Measurements from ENCODE around the gene ZAR1.
"Not testable (repeated sequence)": the region's sequence is repeated elsewhere in the genome, so short reads cannot be mapped to it uniquely, and the experiment has no call there.

The ZAR1 gene, protein sequence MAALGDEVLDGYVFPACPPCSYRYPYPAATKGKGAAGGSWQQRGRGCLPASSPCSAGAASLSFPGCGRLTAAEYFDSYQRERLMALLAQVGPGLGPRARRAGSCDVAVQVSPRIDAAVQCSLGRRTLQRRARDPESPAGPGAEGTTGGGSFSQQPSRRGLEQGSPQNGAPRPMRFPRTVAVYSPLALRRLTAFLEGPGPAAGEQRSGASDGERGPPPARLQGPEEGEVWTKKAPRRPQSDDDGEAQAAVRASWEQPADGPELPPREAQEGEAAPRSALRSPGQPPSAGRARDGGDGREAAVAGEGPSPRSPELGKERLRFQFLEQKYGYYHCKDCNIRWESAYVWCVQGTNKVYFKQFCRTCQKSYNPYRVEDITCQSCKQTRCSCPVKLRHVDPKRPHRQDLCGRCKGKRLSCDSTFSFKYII

GRCh38 chr4:48490012-48490679, at the start of gene ZAR1:
TSS of gene ZAR1 (plus strand) at chr4:48490252. CDS start at chr4:48490292, 40 bp downstream.
- DNase-seq (ENCODE audit: low read depth) = no peak

- not testable (repeated sequence) for DNase-seq (ENCODE audit: low read depth)
Measured at GRCh38 chr4:48440914-48441313, 49.1 kb upstream of the ZAR1 start.

- no peak for DNase-seq (ENCODE audit: low read depth)
Measured at GRCh38 chr4:48445704-48446103, 44.3 kb upstream of the ZAR1 start.

GRCh38 chr4:48446642-48447041, 43.4 kb upstream of the ZAR1 start:
- no peak for DNase-seq (ENCODE audit: low read depth)

DNA sequence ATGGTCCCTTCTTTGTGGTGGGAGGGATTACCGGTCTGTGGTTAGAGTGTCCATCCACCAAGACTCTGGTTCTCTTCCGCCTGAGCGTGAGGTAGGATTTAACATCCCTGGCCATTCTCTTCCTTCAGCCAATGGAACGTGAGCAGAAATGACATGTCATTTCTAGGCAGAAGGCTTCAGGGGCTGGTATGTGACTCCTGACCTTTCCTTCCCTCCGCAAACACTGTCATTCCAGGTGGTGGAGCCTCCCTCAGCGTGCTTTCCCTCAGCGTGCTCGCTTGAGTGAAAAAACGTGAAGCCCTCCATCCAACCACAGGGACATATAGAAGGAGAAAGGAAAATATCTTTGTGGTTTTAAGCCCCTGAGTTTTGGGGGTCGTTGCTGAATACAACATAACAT, 40.9 kb upstream of the ZAR1 start:
- no peak for DNase-seq (ENCODE audit: low read depth)

GRCh38 chr4:48450740-48451139, 39.3 kb upstream of the ZAR1 start:
- DNase-seq (ENCODE audit: low read depth) = no peak

DNA sequence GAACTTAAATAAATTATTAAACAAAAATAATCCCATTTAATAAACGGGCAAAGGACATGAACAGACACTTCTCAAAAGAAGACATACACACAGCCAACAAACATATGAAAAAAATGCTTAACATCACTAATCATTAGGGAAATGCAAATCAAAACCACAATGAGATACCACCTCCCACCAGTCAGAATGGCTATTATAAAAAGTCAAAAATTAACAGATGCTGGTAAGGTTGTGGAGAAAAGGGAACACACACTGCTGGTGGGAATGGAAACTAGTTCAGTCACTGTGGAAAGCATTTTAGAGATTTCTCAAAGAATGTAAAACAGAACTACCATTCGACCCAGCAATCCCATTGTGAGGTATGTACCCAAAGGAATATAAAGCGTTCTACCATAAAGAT, 38.4 kb upstream of the ZAR1 start:
- DNase-seq (ENCODE audit: low read depth) = not testable (repeated sequence)

- DNase-seq (ENCODE audit: low read depth) = no peak
Measured at GRCh38 chr4:48454591-48454990, 35.5 kb upstream of the ZAR1 start.

DNA sequence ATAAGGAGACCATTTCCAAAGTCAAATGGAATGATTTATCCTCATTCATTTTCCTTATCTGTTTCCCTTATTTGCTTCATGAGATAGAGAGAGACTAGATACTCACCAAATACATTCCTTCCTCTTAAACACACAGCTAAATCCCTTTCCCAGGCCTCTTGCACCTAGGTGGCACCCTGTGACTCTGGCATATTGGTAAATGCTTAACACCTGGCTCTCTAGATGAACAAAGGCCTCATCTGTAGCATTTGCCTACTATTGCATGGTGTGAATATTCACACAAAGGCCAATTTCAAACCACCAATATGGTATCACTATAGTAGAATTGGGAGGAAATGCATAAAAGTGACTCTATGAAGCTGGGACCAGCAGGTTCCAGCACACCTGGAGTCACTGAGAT, 29.1 kb upstream of the ZAR1 start:
- no peak for DNase-seq (ENCODE audit: low read depth)

DNA sequence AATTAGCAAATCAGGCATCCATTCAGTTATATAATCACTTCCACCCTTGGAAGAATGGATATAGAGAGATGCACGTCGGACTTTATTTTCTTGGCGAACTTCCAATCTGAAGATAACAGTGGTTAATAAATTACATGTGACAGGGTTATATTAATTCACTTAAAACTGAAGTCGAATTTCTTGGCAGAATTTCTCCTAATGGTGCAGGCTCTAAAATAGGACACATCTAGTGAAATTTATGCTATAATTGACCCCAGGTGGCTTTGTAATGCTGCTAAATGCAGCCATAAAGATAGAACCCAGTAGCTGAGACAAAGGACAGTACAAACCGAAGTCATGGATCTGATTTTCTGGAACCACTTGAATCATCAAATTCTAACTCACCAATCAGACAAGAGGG, 27.7 kb upstream of the ZAR1 start:
- no peak for DNase-seq (ENCODE audit: low read depth)

DNA sequence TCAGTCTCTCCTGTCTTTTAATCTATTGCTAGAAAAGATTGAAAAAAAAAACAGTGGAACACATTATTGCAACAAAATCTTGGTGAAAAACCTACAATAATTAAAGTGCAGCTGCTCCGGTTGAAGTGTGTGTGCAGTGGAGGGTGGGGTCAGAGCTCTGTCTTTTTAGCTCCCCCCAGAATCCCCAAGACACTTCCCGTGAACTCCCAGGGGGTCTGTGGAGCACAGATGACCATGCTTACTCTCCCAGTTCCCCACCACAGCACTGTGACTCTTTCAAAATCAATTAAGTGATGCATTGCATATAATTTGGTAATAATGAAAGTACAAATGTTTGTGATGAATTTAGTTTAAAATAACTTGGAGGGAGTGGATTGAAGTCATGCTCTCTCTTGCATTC, 22.6 kb upstream of the ZAR1 start:
- DNase-seq (ENCODE audit: low read depth) = no peak

- DNase-seq (ENCODE audit: low read depth) = no peak
Measured at GRCh38 chr4:48467891-48468290, 22.2 kb upstream of the ZAR1 start.

DNA sequence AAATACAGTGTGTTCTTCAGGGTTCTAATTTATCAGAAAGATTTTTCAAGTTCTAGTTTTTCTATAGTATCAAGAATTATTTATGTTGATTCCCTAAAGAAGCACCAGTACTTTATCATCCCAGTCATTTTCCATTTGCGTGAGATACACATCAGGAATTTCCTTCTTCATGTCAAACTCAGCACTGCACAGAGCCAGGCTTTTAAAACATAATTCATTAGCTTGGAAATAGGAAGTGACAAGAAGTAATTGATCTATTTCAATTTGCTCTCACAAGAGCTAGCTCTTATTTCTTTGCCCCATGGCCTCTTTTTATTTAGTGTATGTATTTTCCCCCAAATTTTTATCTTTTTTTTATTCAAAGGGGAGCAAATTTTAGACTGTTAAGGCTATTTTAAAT, 19.9 kb upstream of the ZAR1 start:
- DNase-seq (ENCODE audit: low read depth) = no peak

DNA sequence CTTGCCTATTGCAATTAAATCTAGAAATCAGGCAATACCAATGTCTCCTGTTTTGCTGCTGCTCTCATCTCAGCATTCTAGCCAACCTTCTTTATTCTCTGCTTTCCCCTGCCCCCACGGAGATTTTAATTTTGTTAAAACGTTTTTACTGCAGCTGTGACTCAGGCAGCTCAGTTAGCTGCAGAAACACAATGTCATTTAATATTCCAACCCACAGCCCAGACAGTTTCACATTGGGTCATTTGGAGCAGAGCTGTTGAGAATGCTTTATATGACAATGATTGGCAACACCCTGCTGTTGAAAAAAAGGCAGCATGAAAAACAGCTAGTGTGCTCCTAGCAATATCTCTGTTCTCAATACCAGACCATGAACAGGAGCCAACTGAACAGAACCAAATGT, 19.5 kb upstream of the ZAR1 start:
- DNase-seq (ENCODE audit: low read depth) = no peak

DNA sequence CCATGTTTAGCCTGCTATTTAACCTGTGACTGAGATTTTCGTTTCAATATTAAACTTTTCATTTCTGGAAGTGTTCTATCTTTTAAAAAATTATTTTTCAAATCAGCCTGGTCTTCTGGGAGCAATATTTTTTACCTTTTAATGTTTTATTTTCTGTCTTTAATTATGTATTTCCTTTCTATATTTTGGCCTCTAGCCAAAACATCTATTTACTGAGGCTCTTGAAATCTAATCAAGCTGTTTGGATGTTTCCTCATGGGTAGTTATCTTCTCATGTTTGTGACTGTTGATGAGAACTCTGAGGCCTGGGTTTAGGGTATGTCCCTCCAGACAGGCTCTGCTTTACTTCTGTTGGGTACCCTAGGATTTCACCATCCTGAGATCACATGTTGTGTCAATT, 17.3 kb upstream of the ZAR1 start:
- no peak for DNase-seq (ENCODE audit: low read depth)

DNA sequence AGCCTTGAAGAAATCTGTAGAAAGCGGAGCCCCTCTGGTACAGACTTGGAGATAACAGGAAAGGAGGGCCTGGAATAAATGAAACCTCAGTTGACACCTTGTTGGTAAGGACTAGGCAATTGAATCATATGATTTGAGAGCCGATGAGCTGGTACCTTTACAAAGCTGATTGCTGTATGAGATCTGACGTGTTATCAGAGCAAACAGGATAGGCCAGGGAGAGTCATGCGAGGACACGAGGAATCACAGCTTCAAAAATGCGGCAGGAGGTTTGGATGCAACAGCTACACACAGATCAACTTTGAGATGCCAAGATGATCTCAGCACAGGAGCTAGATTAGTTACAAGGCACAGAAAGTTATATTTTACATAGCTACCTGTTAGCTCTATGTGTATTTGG, 14.3 kb upstream of the ZAR1 start:
- no peak for DNase-seq (ENCODE audit: low read depth)

- no peak for DNase-seq (ENCODE audit: low read depth)
Measured at GRCh38 chr4:48478273-48478672, 11.8 kb upstream of the ZAR1 start.

GRCh38 chr4:48481581-48481980, 8.5 kb upstream of the ZAR1 start:
- no peak for DNase-seq (ENCODE audit: low read depth)

GRCh38 chr4:48483006-48483776, 6.9 kb upstream of the ZAR1 start, which contains the start of gene SLC10A4:
TSS of gene SLC10A4 (plus strand) at chr4:48483343. CDS start at chr4:48483562, 219 bp downstream.
- DNase-seq (ENCODE audit: low read depth) = no peak

- no peak for DNase-seq (ENCODE audit: low read depth)
Measured at GRCh38 chr4:48483777-48484493, 6.1 kb upstream of the ZAR1 start.

GRCh38 chr4:48484494-48485168, 5.4 kb upstream of the ZAR1 start:
- no peak for DNase-seq (ENCODE audit: low read depth)

- no peak for DNase-seq (ENCODE audit: low read depth)
Measured at GRCh38 chr4:48489683-48490011, 405 bp upstream of the ZAR1 start.
